ENCODE results near the gene AKT1S1. TPM values are rescaled to one million over a fixed set of nuclear protein-coding genes. Genes with fewer than 3 reads are reported as not detected.

AKT1S1 gene
- total RNA-seq, 1 experiment from 2014 or later, result 70.6 TPM

- TF ChIP-seq REST (IDR thresholded peaks at IDR 0.05; ENCODE audit: low read depth) (no peak), ATF3 (IDR thresholded peaks at IDR 0.05) (no peak), ZBTB33 (IDR thresholded peaks at IDR 0.05; ENCODE audit: extremely low read depth, insufficient replicate concordance, low read length) (no peak), RAD21 (IDR thresholded peaks at IDR 0.05; ENCODE audit: low read depth) (no peak), ELF1 (IDR thresholded peaks at IDR 0.05; ENCODE audit: borderline replicate concordance, low read depth) (no peak), SRF (IDR thresholded peaks at IDR 0.05; ENCODE audit: low read depth) (no peak), SIN3A (IDR thresholded peaks at IDR 0.05; ENCODE audit: low read depth) (no peak)
These were observed 16.0 kb downstream of the AKT1S1 start (continued) for GRCh38 chr19:49861107-49861506.
